Anterior cingulate cortex (tissue), 58 donors: ENCODE data around the gene TMEM167A.

Experiments
- DNase-seq, 58 donors: peaks; one replicate each; lab custom pipeline; 2025; lab: John Stamatoyannopoulos, UW

The TMEM167A gene

GRCh38 chr5:83036991-83037575 is 40.1 kb downstream of the TMEM167A start:
- no peak for DNase-seq

GRCh38 chr5:83035373-83036100 is 41.7 kb downstream of the TMEM167A start:
- DNase-seq, result peak; percentile 5 to 97 (median 85)

DNA sequence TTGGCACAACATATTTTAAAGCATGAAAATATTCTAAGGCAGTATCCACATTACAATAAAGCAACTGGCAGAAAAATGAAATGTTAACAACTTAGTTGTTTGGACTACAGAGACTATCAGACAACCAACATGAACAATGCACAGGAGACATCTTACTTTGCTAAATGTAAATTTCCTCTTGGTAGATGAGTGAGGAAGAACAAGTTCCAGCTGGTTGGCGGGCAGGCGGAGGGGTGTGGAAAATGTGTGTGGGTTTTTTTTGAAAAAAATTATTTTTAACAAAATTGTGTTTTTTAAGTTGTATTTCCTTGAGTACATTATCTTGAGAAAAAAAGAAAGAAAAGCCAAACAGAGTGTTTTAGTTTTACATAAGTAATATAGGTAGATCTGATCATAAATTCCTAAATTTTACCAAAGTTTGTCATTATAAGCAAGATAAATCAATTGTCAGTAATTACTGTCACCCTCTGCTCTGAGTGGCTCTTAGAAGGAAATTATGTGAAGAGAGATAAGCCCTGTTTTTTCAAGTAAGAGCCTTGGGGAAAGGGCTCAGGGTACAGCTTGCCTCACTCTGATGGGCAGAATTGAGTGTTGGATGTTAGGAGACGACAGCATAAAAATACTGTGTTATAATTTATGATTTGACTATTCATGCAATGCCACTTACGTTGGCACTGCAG is 42.5 kb downstream of the TMEM167A start:
- DNase-seq, result peak in 3 of 58 donors; percentile 1 to 2 (median 1)

- no peak for DNase-seq
Measured at GRCh38 chr5:83034036-83034435, 43.2 kb downstream of the TMEM167A start.

- DNase-seq, result no peak
Measured at GRCh38 chr5:83031381-83031780, 45.8 kb downstream of the TMEM167A start.

GRCh38 chr5:83029912-83030311 is 47.3 kb downstream of the TMEM167A start:
- no peak for DNase-seq

DNA sequence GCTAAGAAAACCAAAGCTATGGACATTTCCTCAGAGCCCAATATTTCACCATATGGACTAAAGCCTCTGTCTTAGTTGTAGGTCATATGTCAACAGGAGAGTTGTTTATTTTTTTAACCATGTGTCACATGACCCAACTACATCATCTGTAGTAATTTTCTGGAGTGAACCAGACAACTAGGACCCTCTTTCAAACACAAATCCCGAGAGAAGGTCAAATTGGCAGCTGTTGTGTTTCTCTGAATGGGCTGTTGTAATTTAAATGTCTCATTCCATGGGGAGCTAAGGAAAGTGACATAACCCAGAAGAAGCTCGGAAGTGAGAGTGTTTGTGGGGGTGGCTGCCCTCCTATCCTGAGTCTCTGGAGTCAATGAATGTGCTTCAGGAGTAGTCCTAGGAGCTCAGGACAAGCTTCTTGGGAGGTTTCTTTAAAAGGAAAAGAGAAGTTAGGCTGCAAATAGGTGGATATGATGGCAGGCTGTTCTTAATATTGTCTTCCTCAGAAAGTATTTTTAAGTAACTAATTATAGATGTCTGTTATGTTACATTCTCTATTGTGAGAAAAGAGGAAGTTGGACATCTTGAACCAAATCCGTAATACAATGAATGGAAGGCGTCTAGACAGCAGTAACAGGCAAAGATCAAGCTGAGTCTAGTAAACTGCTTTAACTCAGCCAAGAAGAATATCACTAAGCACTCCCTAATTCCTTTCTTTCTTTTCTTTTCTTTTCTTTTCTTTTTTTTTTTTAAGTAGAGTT is 50.1 kb downstream of the TMEM167A start:
- no peak for DNase-seq

DNA sequence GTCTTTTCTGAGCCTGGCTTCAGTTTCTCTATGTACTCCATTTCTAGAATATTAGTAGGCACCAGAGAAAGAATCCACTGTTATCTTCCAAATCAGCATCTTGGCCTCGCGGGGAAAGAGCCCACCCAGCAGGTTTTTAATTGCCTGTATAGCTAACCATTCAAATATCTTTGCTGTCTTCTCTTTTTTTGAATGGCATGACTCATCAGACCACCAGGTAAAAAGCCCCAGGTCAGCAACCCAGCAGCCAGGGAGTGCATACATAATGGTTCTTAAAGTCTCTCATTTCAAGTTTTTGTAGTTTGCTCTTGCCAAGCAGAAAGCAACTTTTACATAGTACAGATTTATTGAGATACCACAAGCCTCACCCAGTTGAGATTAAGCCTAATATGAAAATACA is 50.7 kb downstream of the TMEM167A start:
- no peak for DNase-seq

DNA sequence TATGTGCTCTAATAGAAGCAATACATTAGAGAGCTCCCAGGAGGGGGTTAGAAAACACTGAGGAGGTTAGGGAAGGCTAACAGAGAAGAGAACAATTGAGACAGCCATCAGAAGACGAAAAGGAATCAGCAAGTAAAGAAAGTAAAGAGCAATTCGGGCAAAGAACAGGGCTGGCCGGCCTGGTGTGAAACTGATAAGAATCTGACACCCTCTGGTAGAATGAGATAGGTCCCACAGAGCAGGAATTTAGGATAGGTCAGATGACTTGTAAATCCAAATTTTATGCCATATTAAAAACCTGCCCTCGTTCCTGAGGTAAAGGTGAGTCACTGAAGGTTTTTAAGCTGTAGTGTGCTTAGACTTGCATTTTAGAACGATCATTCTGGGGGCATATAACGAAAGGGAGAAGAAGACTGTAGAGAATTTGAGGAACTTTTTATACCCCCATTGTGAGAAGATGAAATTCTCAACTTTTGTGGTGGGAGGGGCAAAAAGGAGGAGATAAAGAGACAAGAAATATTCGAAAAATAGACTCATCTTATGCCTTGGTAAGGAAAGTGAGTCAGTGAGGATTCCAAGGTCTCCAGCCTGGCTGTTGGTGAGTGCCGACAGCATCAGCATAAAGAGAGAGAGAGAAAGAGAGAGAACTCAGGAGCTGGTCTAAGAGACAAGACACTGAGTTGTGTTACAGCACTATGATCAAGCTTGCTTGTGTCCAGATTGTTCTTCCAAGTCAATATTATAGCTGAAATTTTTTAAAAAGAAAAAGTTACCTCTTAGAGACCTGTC is 51.3 kb downstream of the TMEM167A start:
- no peak for DNase-seq

- DNase-seq, result no peak
Measured at GRCh38 chr5:83022334-83022733, 54.9 kb downstream of the TMEM167A start.

DNA sequence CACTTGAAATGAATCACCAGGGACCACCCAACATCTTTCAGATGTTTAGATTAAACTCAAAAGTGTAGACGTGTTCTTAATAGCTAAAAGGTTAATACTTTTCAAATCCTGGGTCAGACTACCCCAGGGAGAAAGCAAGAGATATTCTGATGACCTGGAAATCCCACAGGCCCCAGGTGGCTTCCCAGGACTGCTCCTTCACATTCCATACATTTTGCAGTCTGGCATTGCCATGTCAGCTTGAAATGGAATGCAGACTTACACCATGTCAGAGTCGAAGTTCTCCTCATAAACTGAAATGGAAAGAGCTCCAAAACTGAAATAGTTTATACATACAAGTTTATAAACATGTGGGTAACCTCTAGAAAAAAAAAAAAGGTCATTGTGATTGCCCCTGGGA is 61.5 kb downstream of the TMEM167A start:
- no peak for DNase-seq

GRCh38 chr5:83011985-83012384 is 65.2 kb downstream of the TMEM167A start:
- DNase-seq, result no peak

DNA sequence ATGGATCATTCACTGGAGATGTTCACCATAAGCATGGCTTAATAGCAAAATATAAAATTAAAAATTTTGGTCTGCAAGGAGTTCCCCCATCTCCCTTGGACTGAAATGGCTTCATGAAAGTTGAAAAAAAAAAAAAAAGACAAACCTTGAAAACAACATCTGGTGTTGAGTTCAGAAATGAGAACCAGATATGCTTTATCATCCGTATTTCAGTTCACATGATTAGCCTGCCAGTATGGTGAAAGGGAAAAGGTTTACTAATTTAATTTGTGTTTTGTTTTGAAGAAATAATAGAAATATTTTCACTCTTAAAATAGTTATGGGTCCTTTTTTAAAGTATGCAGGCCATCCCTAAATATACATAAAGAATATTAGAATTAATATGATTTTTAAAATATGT is 67.8 kb downstream of the TMEM167A start:
- no peak for DNase-seq

GRCh38 chr5:83007755-83008154 is 69.4 kb downstream of the TMEM167A start:
- DNase-seq, result no peak

DNA sequence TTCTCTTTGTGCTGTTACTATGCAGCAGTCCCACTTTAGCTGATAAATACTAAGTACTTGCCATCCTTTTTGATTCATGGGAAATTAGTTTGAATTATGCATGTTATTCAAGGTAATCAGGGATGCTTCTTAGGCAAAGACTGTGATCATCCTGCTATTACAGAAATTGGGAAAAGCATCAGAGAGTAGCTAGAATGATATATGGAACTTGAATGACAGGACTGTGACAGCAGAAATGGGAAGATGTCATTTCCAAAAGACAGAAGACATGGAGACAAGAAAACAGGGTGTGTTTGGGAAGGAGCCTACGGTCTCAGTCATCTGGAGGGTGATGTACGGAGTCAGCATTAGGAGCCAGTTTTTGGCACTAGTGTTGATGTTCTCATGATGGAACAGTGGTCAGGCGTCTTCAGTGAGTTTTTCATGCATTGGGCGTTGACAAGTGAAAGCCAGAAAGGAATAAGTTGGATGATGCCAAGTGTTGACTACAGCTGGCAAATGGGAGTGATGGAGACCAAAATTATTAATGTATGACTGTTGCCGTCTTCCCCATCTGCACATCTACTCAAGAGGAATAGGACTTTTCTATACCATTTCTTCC is 70.4 kb downstream of the TMEM167A start:
- DNase-seq, result no peak

GRCh38 chr5:83003791-83004190 is 73.4 kb downstream of the TMEM167A start:
- no peak for DNase-seq
